ENCODE measurements around the gene KLHDC8A.

Gene KLHDC8A

DNA sequence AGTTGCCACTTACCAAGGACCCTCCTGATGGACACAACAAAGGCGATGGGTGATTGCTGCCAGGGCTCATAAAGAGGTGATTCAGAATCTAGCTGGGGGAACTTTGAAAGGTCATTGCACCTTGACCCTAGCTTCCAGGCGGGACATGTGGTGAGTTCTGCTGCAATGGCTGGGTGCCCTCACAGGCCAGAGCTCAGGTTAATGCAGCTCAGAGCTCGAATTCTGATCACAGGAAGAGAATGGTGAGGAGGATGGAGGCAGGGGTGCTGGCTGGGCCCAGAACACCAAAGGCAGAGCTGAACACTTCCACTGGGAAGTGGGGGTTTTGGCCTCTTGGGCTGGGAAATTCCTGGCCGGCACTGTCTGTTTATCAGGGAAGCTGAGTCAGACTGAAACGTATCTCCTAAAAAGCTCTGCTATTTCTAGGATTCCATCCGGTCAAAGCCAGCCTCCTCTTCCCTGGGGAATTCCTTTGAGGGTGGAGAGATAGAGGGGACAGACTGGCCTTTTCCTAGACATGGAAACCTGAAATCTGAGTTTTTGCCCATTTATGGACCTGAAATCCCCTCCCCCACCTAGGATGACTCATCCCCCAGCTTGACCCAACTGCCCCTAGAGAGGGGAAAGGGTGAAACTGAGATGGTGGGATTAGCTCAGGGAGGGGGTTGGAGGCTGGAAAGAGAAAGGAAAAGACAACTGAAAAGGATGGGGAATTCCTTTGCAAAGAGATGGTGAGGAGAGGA is 62.4 kb downstream of the KLHDC8A start:
- DNase-seq = no peak

DNA sequence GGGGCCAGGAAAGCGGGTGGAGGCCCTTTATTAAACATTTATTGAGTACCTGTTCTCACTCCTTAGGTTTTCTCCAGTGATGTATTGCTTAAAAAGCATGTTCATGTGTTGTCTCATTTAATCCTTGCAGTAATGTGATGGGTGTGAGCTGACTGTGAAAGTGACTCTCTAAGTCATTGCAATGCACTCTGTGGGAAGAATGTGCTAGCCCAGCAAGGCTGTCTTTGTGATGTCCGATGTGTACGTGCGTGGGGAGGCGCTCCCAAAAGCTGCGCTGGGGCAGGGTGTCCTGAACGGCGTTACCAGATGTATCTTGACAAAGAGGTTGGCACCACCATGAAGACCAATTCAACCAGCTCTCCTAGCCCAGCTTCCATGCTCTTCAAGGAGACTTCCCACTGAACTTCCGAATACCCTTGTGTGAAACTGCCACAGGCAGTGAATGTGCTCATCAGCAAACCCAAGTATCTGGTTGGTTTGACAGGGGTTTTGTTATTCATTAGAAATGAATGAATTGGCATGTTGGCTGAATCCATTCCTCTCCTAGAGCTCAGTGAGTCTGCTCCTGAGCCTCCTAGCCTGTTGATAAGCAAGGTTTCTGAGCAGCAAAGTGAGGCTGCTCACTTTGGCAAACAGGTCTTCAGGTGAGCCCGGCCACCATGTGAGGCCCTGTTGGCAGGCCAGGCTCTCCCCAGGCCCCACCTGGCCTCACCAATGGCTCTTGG is 63.2 kb downstream of the KLHDC8A start:
- no peak for DNase-seq

DNA sequence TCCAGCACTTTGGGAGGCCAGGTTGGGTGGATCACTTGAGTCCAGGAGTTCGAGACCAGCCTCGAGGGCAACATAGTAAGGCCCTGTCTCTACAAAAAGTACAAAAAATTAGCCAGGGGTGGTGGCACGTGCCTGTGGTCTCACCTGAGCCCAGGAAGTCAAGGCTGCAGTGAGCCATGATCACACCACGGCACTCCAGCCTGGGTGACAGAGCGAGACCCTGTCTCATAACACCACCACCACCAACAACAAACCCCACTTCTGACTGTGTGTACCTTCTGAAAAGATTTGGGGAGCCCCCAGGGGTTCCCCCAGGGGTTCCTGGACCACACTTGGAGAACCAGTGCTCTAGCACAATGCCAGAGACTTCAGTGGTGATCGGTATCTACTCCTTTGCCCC is 65.1 kb downstream of the KLHDC8A start:
- no peak for DNase-seq

DNA sequence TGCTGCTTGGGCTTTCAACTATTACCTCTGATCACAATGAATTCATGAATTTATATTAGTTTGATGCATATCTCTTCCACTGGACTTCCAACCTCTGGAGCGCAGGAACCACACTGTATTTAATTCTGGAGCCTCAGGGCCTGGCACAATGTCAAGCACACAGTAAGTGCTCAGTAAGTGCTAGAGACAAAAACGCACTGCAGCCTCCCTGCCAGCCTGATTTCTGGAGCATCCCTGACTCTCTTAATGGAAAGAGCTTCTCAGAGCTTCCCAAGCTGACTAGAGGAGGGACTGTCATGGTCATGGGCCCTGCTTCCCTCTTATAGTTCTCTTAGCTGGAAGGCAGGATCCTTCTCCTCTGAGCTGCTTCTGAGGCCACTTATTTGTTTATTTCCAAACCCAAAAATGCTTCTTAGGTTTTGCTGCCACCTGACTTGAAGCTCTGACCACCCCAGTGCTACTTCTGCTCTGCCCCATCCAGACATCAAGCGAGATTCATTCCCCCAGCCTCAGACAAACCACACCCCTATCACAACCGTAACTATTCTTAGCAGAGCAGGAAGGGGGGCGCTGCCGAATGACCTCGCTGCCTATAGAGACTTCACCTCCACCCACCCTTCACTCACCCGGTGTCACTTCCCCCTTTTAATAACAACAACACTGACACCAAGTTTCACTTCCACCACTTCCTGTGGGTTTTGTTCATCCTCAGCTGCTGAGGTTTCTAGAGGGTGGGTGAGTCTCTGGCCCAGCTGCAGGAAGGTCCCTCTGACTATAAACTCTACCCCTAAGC is 68.8 kb downstream of the KLHDC8A start:
- DNase-seq = peak; percentile 89

DNA sequence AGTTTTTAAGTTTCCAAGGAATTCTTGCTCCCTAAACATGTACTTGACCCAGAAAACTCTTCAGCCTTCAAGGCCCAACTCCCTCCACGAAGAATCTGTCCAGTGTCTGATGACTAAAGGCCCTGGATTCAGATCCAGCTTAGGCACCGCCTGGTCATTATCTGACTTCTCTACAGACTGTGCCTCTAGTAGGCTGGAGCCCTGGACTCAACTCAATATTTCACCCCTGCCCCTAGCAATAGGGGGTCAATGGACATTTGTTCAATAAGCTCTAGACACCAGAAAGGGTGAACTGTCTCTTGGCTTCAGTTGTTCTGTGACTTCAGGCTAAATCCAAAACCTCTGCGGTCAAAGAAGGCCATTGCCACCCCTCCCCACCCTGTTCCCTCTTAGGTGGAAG is 69.6 kb downstream of the KLHDC8A start:
- no peak for DNase-seq

DNA sequence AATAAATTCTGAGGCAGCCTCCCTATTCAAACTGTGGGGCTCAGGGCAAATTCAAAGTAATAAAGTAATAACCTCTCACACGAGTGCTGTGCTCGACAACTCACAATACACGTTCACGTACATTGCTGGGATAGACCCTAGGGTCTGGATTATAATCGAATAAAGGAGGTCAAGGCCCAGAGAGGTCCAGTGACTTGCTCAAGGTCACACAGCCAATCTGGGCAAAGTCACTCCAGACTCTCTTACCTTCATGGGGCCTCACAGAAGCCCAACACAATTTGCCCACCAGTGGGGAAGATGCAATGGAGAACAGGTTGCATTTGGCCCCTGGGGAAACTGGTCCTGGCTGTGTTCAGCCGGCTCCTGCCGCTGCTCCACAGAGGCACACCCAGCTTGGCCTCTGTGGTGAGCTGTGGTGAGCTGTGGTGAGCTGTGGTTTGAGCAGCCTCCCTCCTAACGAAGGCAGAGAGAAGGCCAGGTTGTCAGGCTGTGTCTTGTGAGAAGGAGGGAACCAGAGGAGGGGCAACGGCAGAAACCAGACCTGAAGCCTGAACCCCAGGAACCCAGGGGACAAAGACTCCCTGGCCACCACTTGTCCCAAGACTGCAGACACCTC is 70.3 kb downstream of the KLHDC8A start:
- peak; percentile 81 for DNase-seq
